ENCODE measurements around the gene BUD13. TPM values are rescaled to one million over a fixed set of nuclear protein-coding genes. Genes with fewer than 3 reads are reported as not detected.

BUD13 gene
- polyA plus RNA-seq, 2 of the 4 experiments (the other 2 are of a cell fraction): 9.8 to 16.2 TPM

DNA sequence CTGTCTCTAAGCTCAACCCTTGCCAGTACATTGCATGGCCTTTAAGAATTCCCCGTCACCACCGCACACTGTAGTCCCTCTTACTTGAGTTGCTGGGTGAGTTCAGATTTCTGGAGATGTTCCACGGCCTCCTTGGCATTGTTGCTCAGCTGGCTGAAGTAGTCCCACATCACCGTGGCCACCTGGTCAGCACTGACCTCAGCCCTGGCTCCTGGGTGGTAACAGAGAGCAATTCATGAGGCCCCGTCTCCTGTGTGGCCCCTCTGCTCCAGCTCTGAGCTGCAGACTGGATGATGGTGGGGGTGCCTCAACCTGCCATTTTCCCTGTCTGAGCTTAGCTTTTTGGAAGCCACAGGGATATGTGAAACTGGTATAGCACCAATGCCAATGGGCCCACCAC is 49.8 kb upstream of the BUD13 start:
- DNase-seq (ENCODE audit: low read depth in 1 of 2, low spot score in 1 of 2) (no peak), FAIRE-seq (no peak)
- no peaks in the 10 kb centered on the region for H3K9me3 ChIP-seq

DNA sequence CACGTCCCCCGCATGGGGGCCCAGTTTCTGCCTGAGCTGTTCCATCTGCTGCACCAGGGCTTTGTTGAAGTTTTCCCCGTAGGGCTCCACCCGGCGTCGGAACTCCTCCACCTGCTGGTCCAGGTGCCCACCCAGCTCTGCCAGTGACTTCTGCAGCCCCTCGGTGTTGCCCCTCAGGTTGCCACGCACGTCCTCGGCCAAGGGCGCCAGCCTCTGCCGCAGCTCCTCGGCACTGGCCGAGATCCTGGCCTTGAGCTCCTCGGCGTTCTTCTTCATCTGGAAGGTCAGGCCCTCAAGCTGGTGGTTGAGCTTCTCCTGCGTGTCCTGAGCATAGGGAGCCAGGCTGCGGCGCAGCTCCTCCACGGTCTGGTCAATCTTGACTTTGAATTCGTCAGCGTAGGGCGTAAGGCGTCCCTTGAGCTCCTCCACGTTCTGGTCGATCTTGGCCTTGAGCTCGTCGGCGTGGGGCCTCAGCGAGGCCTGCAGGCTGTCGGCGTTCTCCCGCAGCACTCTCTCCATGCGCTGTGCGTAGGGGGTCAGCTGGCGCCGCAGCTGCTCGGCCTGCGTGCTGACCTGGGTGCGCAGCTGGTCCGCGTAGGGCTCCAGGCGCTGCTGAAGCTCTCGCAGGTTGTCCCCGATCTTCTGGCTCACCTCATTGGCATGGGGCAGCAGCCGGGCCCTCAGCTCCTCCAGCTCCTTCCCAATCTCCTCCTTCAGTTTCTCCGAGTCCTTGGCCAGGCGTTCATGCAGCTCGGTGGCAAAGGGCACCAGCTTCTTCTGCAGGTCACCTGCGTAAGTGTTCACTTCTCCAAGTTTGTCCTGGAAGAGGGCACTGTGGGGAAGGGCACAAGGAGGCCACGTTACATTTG is 48.5 kb upstream of the BUD13 start:
- ChIA-PET CTCF (interaction anchor here (0.6 to 2.1 kb wide), 7 partner anchors 9 to 202 kb away, joined by 3 to 7 read pairs (median 3); no protein-coding TSS in a partner anchor), POLR2A (no interaction called here)
- FAIRE-seq: no peak
- no peak for ATAC-seq
- H3K4me2 ChIP-seq: no peak overlapping the region
- DNase-seq (ENCODE audit: low read depth in 1 of 2, low spot score in 1 of 2): no peak
- no peaks in the 10 kb centered on the region for H3K4me1 ChIP-seq
- 81% methylated on average over 23 of the region's 51 CpGs for WGBS (ENCODE audit: missing lambda C conversion rate)
- no peak overlapping the region for H3K4me3 ChIP-seq
- H3K27ac ChIP-seq: no peak overlapping the region
- H3K9me3 ChIP-seq: no peaks in the 10 kb centered on the region
- TF ChIP-seq RARB (CRISPR knock-in tag; IDR thresholded peaks at IDR 0.05): no peak
- TF ChIP-seq RFX5 (IDR thresholded peaks at IDR 0.05): no peak
- TF ChIP-seq MAZ (IDR thresholded peaks at IDR 0.05; ENCODE audit: borderline replicate concordance, low read depth, low read length): no peak
- TF ChIP-seq POLR2AphosphoS2 (conservative IDR thresholded peaks at IDR 0.05; ENCODE audit: low read length): no peak
- no peak for TF ChIP-seq FOSB (CRISPR knock-in tag; IDR thresholded peaks at IDR 0.05)
- TF ChIP-seq TP53 (CRISPR knock-in tag; IDR thresholded peaks at IDR 0.05): no peak
- no peak for TF ChIP-seq NR3C1 (IDR thresholded peaks at IDR 0.05)
- TF ChIP-seq HEYL (CRISPR knock-in tag; IDR thresholded peaks at IDR 0.05): no peak
- no peak for TF ChIP-seq EP300 (IDR thresholded peaks at IDR 0.05)
- TF ChIP-seq CEBPB (IDR thresholded peaks at IDR 0.05): no peak
- TF ChIP-seq, protein P1, sequence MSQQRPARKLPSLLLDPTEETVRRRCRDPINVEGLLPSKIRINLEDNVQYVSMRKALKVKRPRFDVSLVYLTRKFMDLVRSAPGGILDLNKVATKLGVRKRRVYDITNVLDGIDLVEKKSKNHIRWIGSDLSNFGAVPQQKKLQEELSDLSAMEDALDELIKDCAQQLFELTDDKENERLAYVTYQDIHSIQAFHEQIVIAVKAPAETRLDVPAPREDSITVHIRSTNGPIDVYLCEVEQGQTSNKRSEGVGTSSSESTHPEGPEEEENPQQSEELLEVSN (IDR thresholded peaks at IDR 0.05; ENCODE audit: borderline replicate concordance, low read depth): no peak
- TF ChIP-seq HOXB13 (CRISPR knock-in tag; IDR thresholded peaks at IDR 0.05; ENCODE audit: low read depth): no peak

More for the DNA sequence above, 49.8 kb upstream of the BUD13 start:
- no peak overlapping the region for H3K4me2 ChIP-seq
- no peaks in the 10 kb centered on the region for H3K4me1 ChIP-seq
- ChIA-PET CTCF (interaction anchor here (2.4 kb wide), 1 partner anchor 13 kb away, joined by 9 read pairs; no protein-coding TSS in a partner anchor), POLR2A (interaction anchor here (1.0 kb wide), 1 partner anchor 36 kb away, joined by 3 read pairs; no protein-coding TSS in a partner anchor)
- no peak for ATAC-seq
- TF ChIP-seq GATA3 (IDR thresholded peaks at IDR 0.05; ENCODE audit: borderline replicate concordance): no peak
- TF ChIP-seq CBX8 (IDR thresholded peaks at IDR 0.05): no peak
- no peak for TF ChIP-seq ZSCAN20 (CRISPR knock-in tag; IDR thresholded peaks at IDR 0.05)
- TF ChIP-seq, protein P2, sequence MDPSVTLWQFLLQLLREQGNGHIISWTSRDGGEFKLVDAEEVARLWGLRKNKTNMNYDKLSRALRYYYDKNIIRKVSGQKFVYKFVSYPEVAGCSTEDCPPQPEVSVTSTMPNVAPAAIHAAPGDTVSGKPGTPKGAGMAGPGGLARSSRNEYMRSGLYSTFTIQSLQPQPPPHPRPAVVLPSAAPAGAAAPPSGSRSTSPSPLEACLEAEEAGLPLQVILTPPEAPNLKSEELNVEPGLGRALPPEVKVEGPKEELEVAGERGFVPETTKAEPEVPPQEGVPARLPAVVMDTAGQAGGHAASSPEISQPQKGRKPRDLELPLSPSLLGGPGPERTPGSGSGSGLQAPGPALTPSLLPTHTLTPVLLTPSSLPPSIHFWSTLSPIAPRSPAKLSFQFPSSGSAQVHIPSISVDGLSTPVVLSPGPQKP (IDR thresholded peaks at IDR 0.05; ENCODE audit: low read depth, low read length): no peak
- no peak for TF ChIP-seq RCOR1 (IDR thresholded peaks at IDR 0.05; ENCODE audit: low read depth, low read length)
- TF ChIP-seq ZNF302 (CRISPR knock-in tag; IDR thresholded peaks at IDR 0.05): no peak
- no peak for TF ChIP-seq FOXS1 (CRISPR knock-in tag; IDR thresholded peaks at IDR 0.05)
- no peak for TF ChIP-seq TFCP2L1 (CRISPR knock-in tag; IDR thresholded peaks at IDR 0.05)
- no peak for TF ChIP-seq ZC3H11A (IDR thresholded peaks at IDR 0.05)
- no peak for TF ChIP-seq PHF8 (IDR thresholded peaks at IDR 0.05; ENCODE audit: borderline replicate concordance, low read depth)
- no peak for TF ChIP-seq CHD4 (IDR thresholded peaks at IDR 0.05; ENCODE audit: borderline replicate concordance)
- no peak for TF ChIP-seq CBX2 (IDR thresholded peaks at IDR 0.05; ENCODE audit: borderline replicate concordance, low read depth)
- TF ChIP-seq POLR2AphosphoS2 (conservative IDR thresholded peaks at IDR 0.05; ENCODE audit: low read length): no peak
- no peak for TF ChIP-seq ZFP36 (IDR thresholded peaks at IDR 0.05; ENCODE audit: borderline replicate concordance, partially characterized antibody)
- no peak for TF ChIP-seq JUN (IDR thresholded peaks at IDR 0.05)
- no peak for TF ChIP-seq MAZ (IDR thresholded peaks at IDR 0.05; ENCODE audit: borderline replicate concordance, low read depth, low read length)
- no peak for TF ChIP-seq ESRRA (IDR thresholded peaks at IDR 0.05; ENCODE audit: borderline replicate concordance, low read length)
- TF ChIP-seq HDAC2 (IDR thresholded peaks at IDR 0.05): no peak
- TF ChIP-seq, protein P3, sequence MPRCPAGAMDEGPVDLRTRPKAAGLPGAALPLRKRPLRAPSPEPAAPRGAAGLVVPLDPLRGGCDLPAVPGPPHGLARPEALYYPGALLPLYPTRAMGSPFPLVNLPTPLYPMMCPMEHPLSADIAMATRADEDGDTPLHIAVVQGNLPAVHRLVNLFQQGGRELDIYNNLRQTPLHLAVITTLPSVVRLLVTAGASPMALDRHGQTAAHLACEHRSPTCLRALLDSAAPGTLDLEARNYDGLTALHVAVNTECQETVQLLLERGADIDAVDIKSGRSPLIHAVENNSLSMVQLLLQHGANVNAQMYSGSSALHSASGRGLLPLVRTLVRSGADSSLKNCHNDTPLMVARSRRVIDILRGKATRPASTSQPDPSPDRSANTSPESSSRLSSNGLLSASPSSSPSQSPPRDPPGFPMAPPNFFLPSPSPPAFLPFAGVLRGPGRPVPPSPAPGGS (IDR thresholded peaks at IDR 0.05): no peak
- no peak for TF ChIP-seq MYC (IDR thresholded peaks at IDR 0.05; ENCODE audit: borderline replicate concordance, low read length)
- H3K4me3 ChIP-seq: no peak overlapping the region
- 69% methylated on average over 4 of the region's 5 CpGs for WGBS (ENCODE audit: missing lambda C conversion rate)
- no peak overlapping the region for H3K27ac ChIP-seq
